ENCODE results near the gene INPP4B.

INPP4B gene

DNA sequence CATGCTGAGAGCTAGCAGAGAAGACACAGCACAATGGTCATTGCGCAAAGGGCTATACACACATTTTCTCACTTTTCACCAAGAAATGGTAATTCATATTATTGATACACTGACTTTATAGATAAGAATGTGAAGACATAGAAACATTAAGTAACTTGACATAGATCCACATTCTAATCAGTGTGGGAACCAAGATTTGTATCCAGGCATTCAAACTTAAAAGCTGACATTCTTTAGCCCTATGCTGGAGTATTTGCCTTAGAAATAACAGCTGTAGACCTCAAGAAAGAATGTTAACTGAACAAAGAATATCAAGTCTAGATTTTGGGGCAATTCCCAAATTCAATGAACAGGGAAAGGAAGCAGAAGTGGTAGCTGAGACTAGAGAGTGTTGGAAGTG is 824.9 kb downstream of the INPP4B start:
- H3K4me1 ChIP-seq (ENCODE audit: low read length) = peaks cover 7% of the 10 kb centered on the region; the same call in 1 of the 2 replicates
- H3K27me3 ChIP-seq (ENCODE audit: low read depth, low read length) = no peaks in the 10 kb centered on the region
- H3K9me3 ChIP-seq (ENCODE audit: insufficient read depth, low read length) = no peaks in the 10 kb centered on the region
- no peak overlapping the region for H3K27ac ChIP-seq (ENCODE audit: low read length)
- no peak overlapping the region for H3K4me2 ChIP-seq (ENCODE audit: low read length)
- H3K79me2 ChIP-seq (ENCODE audit: low read length) = no peaks in the 10 kb centered on the region
- no peaks in the 10 kb centered on the region for H3K36me3 ChIP-seq (replicated peaks; ENCODE audit: low read depth, low read length)
- H3K4me3 ChIP-seq (ENCODE audit: low read length) = no peak overlapping the region
- TF ChIP-seq, protein P1, sequence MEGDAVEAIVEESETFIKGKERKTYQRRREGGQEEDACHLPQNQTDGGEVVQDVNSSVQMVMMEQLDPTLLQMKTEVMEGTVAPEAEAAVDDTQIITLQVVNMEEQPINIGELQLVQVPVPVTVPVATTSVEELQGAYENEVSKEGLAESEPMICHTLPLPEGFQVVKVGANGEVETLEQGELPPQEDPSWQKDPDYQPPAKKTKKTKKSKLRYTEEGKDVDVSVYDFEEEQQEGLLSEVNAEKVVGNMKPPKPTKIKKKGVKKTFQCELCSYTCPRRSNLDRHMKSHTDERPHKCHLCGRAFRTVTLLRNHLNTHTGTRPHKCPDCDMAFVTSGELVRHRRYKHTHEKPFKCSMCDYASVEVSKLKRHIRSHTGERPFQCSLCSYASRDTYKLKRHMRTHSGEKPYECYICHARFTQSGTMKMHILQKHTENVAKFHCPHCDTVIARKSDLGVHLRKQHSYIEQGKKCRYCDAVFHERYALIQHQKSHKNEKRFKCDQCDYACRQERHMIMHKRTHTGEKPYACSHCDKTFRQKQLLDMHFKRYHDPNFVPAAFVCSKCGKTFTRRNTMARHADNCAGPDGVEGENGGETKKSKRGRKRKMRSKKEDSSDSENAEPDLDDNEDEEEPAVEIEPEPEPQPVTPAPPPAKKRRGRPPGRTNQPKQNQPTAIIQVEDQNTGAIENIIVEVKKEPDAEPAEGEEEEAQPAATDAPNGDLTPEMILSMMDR (IDR thresholded peaks at IDR 0.05; ENCODE audit: low read depth, low read length) = no peak
- no peaks in the 10 kb centered on the region for H4K20me1 ChIP-seq (ENCODE audit: insufficient read depth, low read length)
- H2AFZ ChIP-seq (ENCODE audit: low read depth, low read length) = no peak overlapping the region
- H3K9ac ChIP-seq (ENCODE audit: low read length) = no peak overlapping the region

DNA sequence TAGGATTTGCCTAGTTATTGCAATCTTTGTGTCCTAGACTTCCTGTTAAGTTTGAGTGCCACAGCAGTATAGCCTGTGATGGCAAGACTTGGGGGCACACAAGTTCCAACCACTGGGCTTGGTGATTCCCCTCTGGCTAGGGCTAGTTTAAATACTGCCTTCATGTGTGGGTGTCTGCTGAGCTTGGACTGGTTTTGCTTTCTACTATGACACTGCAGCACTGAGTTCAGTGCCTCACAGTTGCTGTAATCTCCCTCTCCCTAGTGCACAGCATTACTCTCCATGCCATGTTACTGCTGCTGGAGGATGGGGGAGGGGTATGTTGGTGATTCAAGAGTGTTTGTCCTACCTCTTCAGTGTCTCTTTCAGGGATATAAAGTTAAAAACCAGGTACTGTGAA is 830.1 kb downstream of the INPP4B start:
- Histone ChIP-seq H4K20me1 (ENCODE audit: insufficient read depth, low read length) (no peaks in the 10 kb centered on the region), H3K4me2 (ENCODE audit: low read length) (no peak overlapping the region), H3K4me3 (ENCODE audit: low read length) (no peak overlapping the region), H3K27me3 (ENCODE audit: low read depth, low read length) (no peaks in the 10 kb centered on the region), H3K4me1 (ENCODE audit: low read length) (peaks cover 7% of the 10 kb centered on the region; the same call in 1 of the 2 replicates), H3K79me2 (ENCODE audit: low read length) (no peaks in the 10 kb centered on the region), H3K27ac (ENCODE audit: low read length) (no peak overlapping the region), H3K9me3 (ENCODE audit: insufficient read depth, low read length) (no peaks in the 10 kb centered on the region), H2AFZ (ENCODE audit: low read depth, low read length) (no peak overlapping the region), H3K9ac (ENCODE audit: low read length) (no peak overlapping the region), H3K36me3 (replicated peaks; ENCODE audit: low read depth, low read length) (no peaks in the 10 kb centered on the region)
- no peak for TF ChIP-seq EZH2phosphoT487 (IDR thresholded peaks at IDR 0.05; ENCODE audit: low read depth)
- TF ChIP-seq, protein P1 (IDR thresholded peaks at IDR 0.05; ENCODE audit: low read depth, low read length) = no peak

DNA sequence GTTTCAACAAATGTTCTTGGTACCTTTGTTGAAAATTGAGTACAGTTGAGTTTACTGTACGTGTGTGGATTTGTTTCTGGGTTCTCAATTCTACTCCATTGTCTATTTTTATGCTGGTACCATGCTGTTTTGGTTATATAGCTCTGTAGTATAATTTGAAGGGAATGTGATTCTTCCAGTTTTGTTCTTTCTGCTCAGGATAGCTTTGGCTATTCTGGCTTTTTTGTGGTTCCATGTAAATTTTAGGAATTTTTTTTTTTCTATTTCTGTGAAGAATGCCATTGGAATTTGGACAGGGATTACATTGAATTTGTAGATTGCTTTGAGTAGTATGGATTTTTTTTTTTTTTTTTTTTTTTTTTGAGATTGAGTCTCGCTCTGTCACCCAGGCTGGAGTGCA is 836.4 kb downstream of the INPP4B start:
- Histone ChIP-seq H3K27ac (ENCODE audit: low read length) (no peak overlapping the region), H3K4me1 (ENCODE audit: low read length) (no peaks in the 10 kb centered on the region), H3K4me2 (ENCODE audit: low read length) (no peak overlapping the region), H3K36me3 (replicated peaks; ENCODE audit: low read depth, low read length) (no peaks in the 10 kb centered on the region), H3K27me3 (ENCODE audit: low read depth, low read length) (no peaks in the 10 kb centered on the region), H3K4me3 (ENCODE audit: low read length) (no peak overlapping the region), H4K20me1 (ENCODE audit: insufficient read depth, low read length) (no peaks in the 10 kb centered on the region), H3K79me2 (ENCODE audit: low read length) (no peaks in the 10 kb centered on the region), H3K9ac (ENCODE audit: low read length) (no peak overlapping the region), H3K9me3 (ENCODE audit: insufficient read depth, low read length) (no peaks in the 10 kb centered on the region), H2AFZ (ENCODE audit: low read depth, low read length) (no peak overlapping the region)
- TF ChIP-seq, protein P1 (IDR thresholded peaks at IDR 0.05; ENCODE audit: low read depth, low read length) = no peak
- TF ChIP-seq EZH2phosphoT487 (IDR thresholded peaks at IDR 0.05; ENCODE audit: low read depth) = no peak

DNA sequence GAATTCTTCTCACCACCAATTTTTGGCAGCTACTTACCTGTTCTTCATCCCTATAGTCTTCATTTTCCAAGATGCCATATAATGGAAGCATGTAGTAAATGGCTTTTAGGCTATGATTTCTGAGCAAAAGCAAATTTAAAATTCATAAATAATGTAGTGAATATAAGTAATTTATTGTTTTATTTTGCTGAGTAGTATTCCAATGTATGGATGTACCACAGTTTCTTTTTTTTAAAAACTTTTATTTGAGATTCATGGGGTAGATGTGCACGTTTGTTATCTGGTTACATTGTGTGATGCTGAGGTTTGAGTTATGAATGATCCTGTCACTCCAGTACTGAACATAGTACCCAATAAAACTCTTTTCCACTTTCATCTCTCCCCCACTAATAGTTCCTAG is 840.6 kb downstream of the INPP4B start:
- no peak overlapping the region for H3K27ac ChIP-seq (ENCODE audit: low read length)
- no peak overlapping the region for H2AFZ ChIP-seq (ENCODE audit: low read depth, low read length)
- H3K4me2 ChIP-seq (ENCODE audit: low read length) = no peak overlapping the region
- H3K9me3 ChIP-seq (ENCODE audit: insufficient read depth, low read length) = no peaks in the 10 kb centered on the region
- no peaks in the 10 kb centered on the region for H3K27me3 ChIP-seq (ENCODE audit: low read depth, low read length)
- H4K20me1 ChIP-seq (ENCODE audit: insufficient read depth, low read length) = no peaks in the 10 kb centered on the region
- no peaks in the 10 kb centered on the region for H3K4me1 ChIP-seq (ENCODE audit: low read length)
- H3K9ac ChIP-seq (ENCODE audit: low read length) = no peak overlapping the region
- no peaks in the 10 kb centered on the region for H3K79me2 ChIP-seq (ENCODE audit: low read length)
- no peak overlapping the region for H3K4me3 ChIP-seq (ENCODE audit: low read length)
- TF ChIP-seq EZH2phosphoT487 (IDR thresholded peaks at IDR 0.05; ENCODE audit: low read depth) = no peak
- TF ChIP-seq, protein P1 (IDR thresholded peaks at IDR 0.05; ENCODE audit: low read depth, low read length) = no peak
- H3K36me3 ChIP-seq (replicated peaks; ENCODE audit: low read depth, low read length) = no peaks in the 10 kb centered on the region
